GM18907 (cell line): Measurements from ENCODE around the gene TGFBR3.
"Not testable (repeated sequence)": the region's sequence is repeated elsewhere in the genome, so short reads cannot be mapped to it uniquely, and the experiment has no call there.

ENCODE experiments used
- ATAC-seq: cut with Tn5 transposase; IDR thresholded peaks from one replicate; pipeline ENCODE4 v1.9.1; 2021; ENCODE audit warnings: mild to moderate bottlenecking, moderate library complexity; ENCODE audit not compliant: unreplicated experiment

The TGFBR3 gene

GRCh38 chr1:91851130-91852010, 34.6 kb downstream of the TGFBR3 start:
- ATAC-seq = no peak

GRCh38 chr1:91850708-91851107, 35.2 kb downstream of the TGFBR3 start:
- ATAC-seq = no peak

GRCh38 chr1:91847851-91848250, 38.1 kb downstream of the TGFBR3 start:
- no peak for ATAC-seq

- ATAC-seq = no peak
Measured at GRCh38 chr1:91846639-91847013, 39.3 kb downstream of the TGFBR3 start.

- no peak for ATAC-seq
Measured at GRCh38 chr1:91846007-91846638, 39.8 kb downstream of the TGFBR3 start.

- ATAC-seq = no peak
Measured at GRCh38 chr1:91844862-91845528, 41.0 kb downstream of the TGFBR3 start.

GRCh38 chr1:91843843-91844242, 42.1 kb downstream of the TGFBR3 start:
- ATAC-seq = no peak

- ATAC-seq = no peak
Measured at GRCh38 chr1:91842563-91842962, 43.4 kb downstream of the TGFBR3 start.

GRCh38 chr1:91842056-91842455, 43.9 kb downstream of the TGFBR3 start:
- ATAC-seq = no peak

GRCh38 chr1:91840276-91840675, 45.7 kb downstream of the TGFBR3 start:
- ATAC-seq = not testable (repeated sequence)

- ATAC-seq = no peak
Measured at GRCh38 chr1:91836331-91837040, 49.5 kb downstream of the TGFBR3 start.

GRCh38 chr1:91835087-91835521, 50.8 kb downstream of the TGFBR3 start:
- ATAC-seq = no peak

- not testable (repeated sequence) for ATAC-seq
Measured at GRCh38 chr1:91834549-91834948, 51.4 kb downstream of the TGFBR3 start.

GRCh38 chr1:91833946-91834345, 52.0 kb downstream of the TGFBR3 start:
- ATAC-seq = no peak

- ATAC-seq = no peak
Measured at GRCh38 chr1:91831132-91831930, 54.6 kb downstream of the TGFBR3 start.

GRCh38 chr1:91830242-91831131, 55.5 kb downstream of the TGFBR3 start:
- no peak for ATAC-seq

- ATAC-seq = no peak
Measured at GRCh38 chr1:91829293-91830153, 56.4 kb downstream of the TGFBR3 start.

- ATAC-seq = no peak
Measured at GRCh38 chr1:91828583-91829281, 57.2 kb downstream of the TGFBR3 start.
